HepG2 (cell line): ENCODE measurements around the gene GP9. TPM values are rescaled to one million over a fixed set of nuclear protein-coding genes. Genes with fewer than 3 reads are reported as not detected.

Experiments used
- ATAC-seq: fragments of 200-7000 bp; cut with Tn5 transposase; 3 replicates; pipeline ENCODE4 v1.9.1; 2020; ENCODE audit warnings: mild to moderate bottlenecking, moderate library complexity
- BruUV-seq: library from RNA; stranded (reverse); fragments of 400-500 nt; replicated peaks from 2 replicates; lab custom pipeline; 2021; lab: Mats Ljungman, UMichigan
- CTCF ChIA-PET: fragments of 300-600 bp; formaldehyde crosslinking; extraction: SDS; loops from one replicate; lab custom pipeline; 2021; ENCODE audit warnings: low total read pairs, inconsistent platforms, low intra/inter-chr PET ratio; lab: Yijun Ruan, JAX
- POLR2A ChIA-PET: fragments of 350-600 bp; sonication (Branson Sonifier 250); formaldehyde crosslinking; loops from one replicate; lab custom pipeline; 2020; ENCODE audit warnings: antibody characterized with exemption, inconsistent platforms; lab: Yijun Ruan, JAX
- DNase-seq: peaks from one replicate; pipeline ENCODE4 v3.0.0-alpha.2; 2015; ENCODE audit warnings: low spot score
- FAIRE-seq: peaks from 3 replicates; lab custom pipeline; 2011; peaks lifted over from hg19 to GRCh38; lab: Jason Lieb, UNC
- H2AFZ ChIP-seq: one replicate; pipeline ENCODE4 v1.6.1; 2011; ENCODE audit warnings: low read length, inconsistent platforms
- H3K27ac ChIP-seq: fragments of 300-600 bp; 3 replicates; pipeline ENCODE4 v1.8.0; 2011; ENCODE audit warnings: mixed run types, mild to moderate bottlenecking, mixed read lengths, low read length, inconsistent platforms; ENCODE audit not compliant: insufficient read depth; ENCODE audit errors: extremely low read length
- H3K27me3 ChIP-seq, 2 experiments: fragments of 200-600 bp in 1 of 2; 2 replicates in 1 of 2; 3 replicates in 1 of 2; pipeline versions ENCODE4 v1.6.0 to v1.8.0; 2011; ENCODE audit warnings: low read length in 2 of 2, mild to moderate bottlenecking in 2 of 2, moderate library complexity in 2 of 2, inconsistent platforms in 1 of 2; ENCODE audit not compliant: insufficient read depth in 2 of 2, control insufficient read depth in 1 of 2
- H3K36me3 ChIP-seq, 2 experiments: fragments of 200-600 bp in 1 of 2; replicated peaks in 1 of 2; 2 replicates in 1 of 2; 3 replicates in 1 of 2; pipeline versions ENCODE4 v1.5.1 to v1.8.0; 2011; ENCODE audit warnings: low read length in 2 of 2, inconsistent platforms in 1 of 2; ENCODE audit not compliant: insufficient read depth in 2 of 2, control insufficient read depth in 1 of 2
- H3K4me1 ChIP-seq: 2 replicates; pipeline ENCODE4 v1.5.1; 2012; ENCODE audit warnings: low read length, inconsistent platforms; ENCODE audit not compliant: insufficient read depth
- H3K4me2 ChIP-seq: 2 replicates; pipeline ENCODE4 v1.6.0; 2011; ENCODE audit warnings: low read depth, low read length, inconsistent platforms
- H3K4me3 ChIP-seq, 3 experiments: fragments of 200-600 bp in 1 of 3; sonication (generic), shearing (Covaris generic) in 1 of 3; replicated peaks in 1 of 3; 2 replicates each; pipeline ENCODE4 v1.5.1; 2011 to 2016; ENCODE audit warnings: low read length in 3 of 3, inconsistent platforms in 2 of 3, low read depth in 2 of 3, mild to moderate bottlenecking in 2 of 3, control low read depth in 1 of 3, mixed read lengths in 1 of 3; ENCODE audit not compliant: insufficient read depth in 1 of 3
- H3K79me2 ChIP-seq: one replicate; pipeline ENCODE4 v1.6.1; 2011; ENCODE audit warnings: low read length, inconsistent platforms; ENCODE audit not compliant: insufficient read depth
- H3K9ac ChIP-seq: 2 replicates; pipeline ENCODE4 v1.6.0; 2011; ENCODE audit warnings: mild to moderate bottlenecking, low read depth, low read length, inconsistent platforms; ENCODE audit not compliant: insufficient read depth
- H3K9me3 ChIP-seq: 2 replicates; pipeline ENCODE4 v1.5.1; 2012; ENCODE audit warnings: mild to moderate bottlenecking, low read length
- H4K20me1 ChIP-seq: 2 replicates; pipeline ENCODE4 v1.6.0; 2011; ENCODE audit warnings: inconsistent platforms, mild to moderate bottlenecking, low read length, moderate library complexity; ENCODE audit not compliant: insufficient read depth
- MAF1 ChIP-seq: sonication (generic); formaldehyde crosslinking; IDR thresholded peaks from 2 replicates; pipeline ENCODE4 v1.5.0; 2020; ENCODE audit warnings: missing genetic modification reagents, borderline replicate concordance
- TBL1XR1 ChIP-seq: fragments of 150-350 bp; IDR thresholded peaks from 2 replicates; pipeline ENCODE4 v1.6.1; 2014; ENCODE audit warnings: borderline replicate concordance, low read length; ENCODE audit not compliant: partially characterized antibody
- TFDP1 ChIP-seq: IDR thresholded peaks from 2 replicates; pipeline ENCODE4 v1.6.1; 2016; ENCODE audit warnings: missing compliant biosample characterization, missing genetic modification reagents, borderline replicate concordance
- TMF1 ChIP-seq: sonication (generic); formaldehyde crosslinking; IDR thresholded peaks from 2 replicates; pipeline ENCODE4 v1.8.1; 2022; ENCODE audit warnings: low read depth, missing genetic modification reagents
- ZFX ChIP-seq: sonication (generic); formaldehyde crosslinking; IDR thresholded peaks from 2 replicates; pipeline ENCODE4 v1.4.0; 2020; ENCODE audit warnings: mild to moderate bottlenecking, low read depth, missing genetic modification reagents, moderate library complexity
- ZNF891 ChIP-seq: sonication (generic); formaldehyde crosslinking; IDR thresholded peaks from 2 replicates; pipeline ENCODE4 v1.5.0; 2020; ENCODE audit warnings: mild to moderate bottlenecking, missing genetic modification reagents
- WGBS: methylation state at CpG from one replicate; pipeline ENCODE4 v1.1.6; 2017; ENCODE audit warnings: low lambda C conversion rate; 5-methylcytosine and 5-hydroxymethylcytosine counted together
- in situ Hi-C: cut with HindIII; loops from 2 replicates; pipeline ENCODE4 v1.10.0; 2017; ENCODE audit warnings: low pct_unique_long_range_greater_than_20kb; ENCODE audit not compliant: extremely low pct_ligation_motif_present
- intact Hi-C: fragments of 100-400 bp; cut with micrococcal nuclease; formaldehyde crosslinking; loops from one replicate; pipeline ENCODE4 v1.10.0; 2022; ENCODE audit not compliant: unreplicated experiment
- polyA plus RNA-seq, 8 experiments: library from polyadenylated mRNA; depleted of rRNA in 3 of 8; stranded (reverse) in 7 of 8; unstranded in 1 of 8; fragments of >200 nt; fragmentation: Illumina TruSeq in 4 of 8; extraction: Trizol in 4 of 8; gene quantifications; 2 replicates each; pipeline versions ENCODE4 v1.2.1 to v1.2.3, GENCODE V29; 2011 to 2016; ENCODE audit warnings: low read depth in 4 of 8, missing spikeins in 1 of 8, mixed read lengths in 1 of 8; ENCODE audit not compliant: insufficient read depth in 1 of 8
- total RNA-seq, 5 experiments: library from RNA; depleted of rRNA; stranded (reverse); fragments of >200 nt; fragmentation: Illumina TruSeq; extraction: Trizol; gene quantifications; 2 replicates each; pipeline ENCODE4 v1.2.3, GENCODE V29; 2016; ENCODE audit warnings: low read depth in 1 of 5
- TF ChIP-seq, protein P1 (sequence below), 2 experiments: fragments of 450-650 bp in 1 of 2; sonication (generic) in 1 of 2; formaldehyde crosslinking in 1 of 2; IDR thresholded peaks; 2 replicates each; pipeline versions ENCODE4 v1.6.1 to v1.8.0; 2016 to 2022; ENCODE audit warnings: antibody characterized with exemption in 1 of 2, mild to moderate bottlenecking in 1 of 2, missing genetic modification reagents in 1 of 2

GP9 gene
- total and polyA plus RNA-seq, 2 of the 13 experiments (the other 11 are each of a cell fraction or from before 2014, with no cell fraction given) = not detected

- in situ Hi-C loops (no loop called here), intact Hi-C loops (no loop called here)
- no peak for FAIRE-seq
- Histone ChIP-seq H3K4me3 (no peak overlapping the region), H3K9ac (no peak overlapping the region), H3K27me3 (peaks cover 2 to 9% of the 10 kb centered on the region in 2 experiments; a peak in 1 of 5 replicates), H4K20me1 (no peaks in the 10 kb centered on the region), H3K9me3 (peaks cover 7% of the 10 kb centered on the region; the same call in 1 of the 2 replicates), H3K27ac (no peak overlapping the region), H3K79me2 (no peaks in the 10 kb centered on the region), H3K4me1 (peaks cover 4% of the 10 kb centered on the region), H2AFZ (no peak overlapping the region), H3K36me3 (no peaks in the 10 kb centered on the region), H3K4me2 (no peak overlapping the region)
- WGBS = 70% methylated on average over 19 of the region's 46 CpGs
- POLR2A ChIA-PET = no interaction called here
- DNase-seq = no peak
- ATAC-seq = peak; percentile 24; the same call in 2 of the 3 replicates
- BruUV-seq = no TSS peak
- CTCF ChIA-PET = no interaction called here
- TF ChIP-seq, protein P1, sequence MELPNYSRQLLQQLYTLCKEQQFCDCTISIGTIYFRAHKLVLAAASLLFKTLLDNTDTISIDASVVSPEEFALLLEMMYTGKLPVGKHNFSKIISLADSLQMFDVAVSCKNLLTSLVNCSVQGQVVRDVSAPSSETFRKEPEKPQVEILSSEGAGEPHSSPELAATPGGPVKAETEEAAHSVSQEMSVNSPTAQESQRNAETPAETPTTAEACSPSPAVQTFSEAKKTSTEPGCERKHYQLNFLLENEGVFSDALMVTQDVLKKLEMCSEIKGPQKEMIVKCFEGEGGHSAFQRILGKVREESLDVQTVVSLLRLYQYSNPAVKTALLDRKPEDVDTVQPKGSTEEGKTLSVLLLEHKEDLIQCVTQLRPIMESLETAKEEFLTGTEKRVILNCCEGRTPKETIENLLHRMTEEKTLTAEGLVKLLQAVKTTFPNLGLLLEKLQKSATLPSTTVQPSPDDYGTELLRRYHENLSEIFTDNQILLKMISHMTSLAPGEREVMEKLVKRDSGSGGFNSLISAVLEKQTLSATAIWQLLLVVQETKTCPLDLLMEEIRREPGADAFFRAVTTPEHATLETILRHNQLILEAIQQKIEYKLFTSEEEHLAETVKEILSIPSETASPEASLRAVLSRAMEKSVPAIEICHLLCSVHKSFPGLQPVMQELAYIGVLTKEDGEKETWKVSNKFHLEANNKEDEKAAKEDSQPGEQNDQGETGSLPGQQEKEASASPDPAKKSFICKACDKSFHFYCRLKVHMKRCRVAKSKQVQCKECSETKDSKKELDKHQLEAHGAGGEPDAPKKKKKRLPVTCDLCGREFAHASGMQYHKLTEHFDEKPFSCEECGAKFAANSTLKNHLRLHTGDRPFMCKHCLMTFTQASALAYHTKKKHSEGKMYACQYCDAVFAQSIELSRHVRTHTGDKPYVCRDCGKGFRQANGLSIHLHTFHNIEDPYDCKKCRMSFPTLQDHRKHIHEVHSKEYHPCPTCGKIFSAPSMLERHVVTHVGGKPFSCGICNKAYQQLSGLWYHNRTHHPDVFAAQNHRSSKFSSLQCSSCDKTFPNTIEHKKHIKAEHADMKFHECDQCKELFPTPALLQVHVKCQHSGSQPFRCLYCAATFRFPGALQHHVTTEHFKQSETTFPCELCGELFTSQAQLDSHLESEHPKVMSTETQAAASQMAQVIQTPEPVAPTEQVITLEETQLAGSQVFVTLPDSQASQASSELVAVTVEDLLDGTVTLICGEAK (IDR thresholded peaks at IDR 0.05) = no peak
- TF ChIP-seq, protein P1 (CRISPR knock-in tag; IDR thresholded peaks at IDR 0.05) = no peak
- TF ChIP-seq TMF1 (CRISPR knock-in tag) (no peak), TBL1XR1 (no peak), ZFX (no peak), ZNF891 (CRISPR knock-in tag) (no peak), TFDP1 (CRISPR knock-in tag) (no peak), MAF1 (CRISPR knock-in tag) (no peak)
Observed at GRCh38 chr3:129046732-129047552, 13.6 kb upstream of the GP9 start.
